ENCODE data around the gene IL6. TPM values are rescaled to one million over a fixed set of nuclear protein-coding genes. Genes with fewer than 3 reads are reported as not detected.

IL6 gene
- polyA plus RNA-seq, 2 of the 4 experiments (the other 2 are of a cell fraction) = 1.3 to 2.9 TPM

DNA sequence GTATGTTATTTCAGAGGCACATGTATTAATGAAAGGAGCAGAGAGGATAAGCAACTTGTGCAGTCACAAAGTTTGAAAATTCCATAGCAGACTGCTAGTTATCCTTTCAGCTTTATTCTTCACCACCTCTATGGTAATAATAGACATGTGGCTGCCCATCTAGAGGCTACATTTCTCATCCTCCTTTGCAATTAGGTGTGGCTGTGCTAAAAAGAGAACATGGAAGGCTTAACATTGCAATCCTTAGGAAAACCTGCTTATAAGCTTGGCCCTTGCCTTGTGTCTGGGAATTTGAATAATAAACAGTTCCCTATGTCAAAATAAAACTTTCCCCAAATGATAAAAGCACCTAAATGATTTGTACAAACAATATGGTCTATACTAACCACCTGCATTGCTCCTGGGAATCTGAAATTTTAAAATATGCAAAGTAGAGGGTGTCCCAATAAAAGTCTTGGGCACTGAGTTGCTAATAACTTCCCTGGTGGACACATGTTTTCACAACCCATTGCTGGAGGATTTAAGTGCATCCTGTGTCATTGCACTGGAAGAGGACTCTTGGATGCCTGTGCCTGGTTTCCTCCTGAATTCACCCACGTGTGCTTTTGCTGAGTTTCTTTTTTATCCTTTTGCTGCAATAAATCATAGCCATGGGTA is 30.5 kb downstream of the IL6 start:
- no peak overlapping the region for H3K4me3 ChIP-seq
- no peaks in the 10 kb centered on the region for H3K4me1 ChIP-seq
- FAIRE-seq (no peak), ATAC-seq (no peak), DNase-seq (ENCODE audit: low read depth in 1 of 2, low spot score in 1 of 2) (no peak)
- ChIA-PET POLR2A (no interaction called here), CTCF (interaction anchor here (1.6 to 3.6 kb wide), 2 partner anchors 23 to 25 kb away, joined by 3 to 14 read pairs; no protein-coding TSS in a partner anchor)
- no peaks in the 10 kb centered on the region for H3K9me3 ChIP-seq
- no peak for TF ChIP-seq PHF8 (IDR thresholded peaks at IDR 0.05; ENCODE audit: borderline replicate concordance, low read depth)
- TF ChIP-seq JUN (IDR thresholded peaks at IDR 0.05) = no peak
- no peak overlapping the region for H3K4me2 ChIP-seq
- WGBS (ENCODE audit: missing lambda C conversion rate) = 13% methylated on average over 1 of the region's 1 CpG
- H3K27ac ChIP-seq = no peak overlapping the region

DNA sequence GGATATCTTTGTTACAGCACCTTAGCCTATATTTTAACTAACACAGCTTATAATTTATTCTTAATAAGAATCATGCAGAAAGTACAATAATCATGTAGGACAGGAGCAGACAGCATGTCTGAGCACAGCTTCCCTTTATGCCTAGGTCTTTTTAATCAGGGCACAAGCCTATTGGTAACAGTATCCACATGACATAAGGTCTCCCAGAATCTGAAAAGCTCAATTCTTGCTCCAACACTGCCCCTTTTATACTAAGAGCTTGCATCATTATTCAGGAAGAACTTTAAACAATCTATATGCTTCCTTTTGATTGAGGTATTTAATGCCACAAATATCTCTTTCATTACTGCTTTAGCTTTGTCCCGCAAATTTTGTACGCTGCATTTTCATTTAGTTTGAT is 31.6 kb downstream of the IL6 start:
- CTCF ChIA-PET = interaction anchor here (0.6 to 3.6 kb wide), 4 partner anchors 24 to 35 kb away, joined by 3 to 14 read pairs (median 4); partner anchors contain the start of gene IL6
- POLR2A ChIA-PET = no interaction called here
- ATAC-seq (no peak), FAIRE-seq (no peak), DNase-seq (ENCODE audit: low read depth in 1 of 2, low spot score in 1 of 2) (no peak)
- H3K9me3 ChIP-seq = no peaks in the 10 kb centered on the region
- 98% methylated on average over 2 of the region's 2 CpGs for whole genome bisulfite sequencing (ENCODE audit: missing lambda C conversion rate)
- no peaks in the 10 kb centered on the region for H3K4me1 ChIP-seq
- H3K4me2 ChIP-seq = no peak overlapping the region
- no peak for TF ChIP-seq HOXB13 (CRISPR knock-in tag; IDR thresholded peaks at IDR 0.05; ENCODE audit: low read depth)
- H3K4me3 ChIP-seq = no peak overlapping the region
- H3K27ac ChIP-seq = no peak overlapping the region

DNA sequence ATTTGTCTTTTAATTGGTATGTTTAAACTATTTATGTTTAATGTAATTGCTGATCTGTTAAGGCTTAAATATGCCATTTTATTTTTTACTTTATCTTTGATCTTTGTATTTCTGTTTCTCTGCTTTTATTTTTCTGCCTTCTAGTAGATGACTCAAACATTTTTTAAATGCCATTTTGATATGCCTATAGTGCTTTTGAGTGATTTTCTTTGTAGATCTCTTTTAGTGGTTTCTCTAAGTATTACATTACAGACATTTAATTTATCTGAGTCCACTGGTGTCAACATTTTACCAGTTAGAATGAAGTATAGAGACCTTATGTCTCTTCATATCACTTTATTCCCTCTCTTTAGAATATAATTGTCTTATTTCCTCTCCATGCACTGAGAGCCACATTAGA is 32.7 kb downstream of the IL6 start:
- Histone ChIP-seq H3K4me1 (no peaks in the 10 kb centered on the region), H3K9me3 (no peaks in the 10 kb centered on the region), H3K27ac (no peak overlapping the region), H3K4me2 (no peak overlapping the region), H3K4me3 (no peak overlapping the region)
- FAIRE-seq (no peak), ATAC-seq (no peak), DNase-seq (ENCODE audit: low read depth in 1 of 2, low spot score in 1 of 2) (no peak)
- TF ChIP-seq BHLHE40 (IDR thresholded peaks at IDR 0.05; ENCODE audit: low read depth, low read length) (no peak), RARB (CRISPR knock-in tag; IDR thresholded peaks at IDR 0.05) (no peak), RCOR1 (IDR thresholded peaks at IDR 0.05; ENCODE audit: low read depth, low read length) (no peak), ZC3H11A (IDR thresholded peaks at IDR 0.05) (no peak), HEYL (CRISPR knock-in tag; IDR thresholded peaks at IDR 0.05) (no peak), RNF2 (IDR thresholded peaks at IDR 0.05; ENCODE audit: borderline replicate concordance, low read depth) (no peak), CBX8 (IDR thresholded peaks at IDR 0.05) (no peak), KDM1A (IDR thresholded peaks at IDR 0.05; ENCODE audit: low read depth) (no peak), EP300 (IDR thresholded peaks at IDR 0.05) (no peak), FOSB (CRISPR knock-in tag; IDR thresholded peaks at IDR 0.05) (no peak), GATA3 (IDR thresholded peaks at IDR 0.05; ENCODE audit: borderline replicate concordance) (no peak), JUN (IDR thresholded peaks at IDR 0.05) (no peak), NPAS2 (CRISPR knock-in tag; IDR thresholded peaks at IDR 0.05; ENCODE audit: borderline replicate concordance) (no peak), CHD2 (IDR thresholded peaks at IDR 0.05; ENCODE audit: low read length, partially characterized antibody) (no peak)
- TF ChIP-seq, protein P1, sequence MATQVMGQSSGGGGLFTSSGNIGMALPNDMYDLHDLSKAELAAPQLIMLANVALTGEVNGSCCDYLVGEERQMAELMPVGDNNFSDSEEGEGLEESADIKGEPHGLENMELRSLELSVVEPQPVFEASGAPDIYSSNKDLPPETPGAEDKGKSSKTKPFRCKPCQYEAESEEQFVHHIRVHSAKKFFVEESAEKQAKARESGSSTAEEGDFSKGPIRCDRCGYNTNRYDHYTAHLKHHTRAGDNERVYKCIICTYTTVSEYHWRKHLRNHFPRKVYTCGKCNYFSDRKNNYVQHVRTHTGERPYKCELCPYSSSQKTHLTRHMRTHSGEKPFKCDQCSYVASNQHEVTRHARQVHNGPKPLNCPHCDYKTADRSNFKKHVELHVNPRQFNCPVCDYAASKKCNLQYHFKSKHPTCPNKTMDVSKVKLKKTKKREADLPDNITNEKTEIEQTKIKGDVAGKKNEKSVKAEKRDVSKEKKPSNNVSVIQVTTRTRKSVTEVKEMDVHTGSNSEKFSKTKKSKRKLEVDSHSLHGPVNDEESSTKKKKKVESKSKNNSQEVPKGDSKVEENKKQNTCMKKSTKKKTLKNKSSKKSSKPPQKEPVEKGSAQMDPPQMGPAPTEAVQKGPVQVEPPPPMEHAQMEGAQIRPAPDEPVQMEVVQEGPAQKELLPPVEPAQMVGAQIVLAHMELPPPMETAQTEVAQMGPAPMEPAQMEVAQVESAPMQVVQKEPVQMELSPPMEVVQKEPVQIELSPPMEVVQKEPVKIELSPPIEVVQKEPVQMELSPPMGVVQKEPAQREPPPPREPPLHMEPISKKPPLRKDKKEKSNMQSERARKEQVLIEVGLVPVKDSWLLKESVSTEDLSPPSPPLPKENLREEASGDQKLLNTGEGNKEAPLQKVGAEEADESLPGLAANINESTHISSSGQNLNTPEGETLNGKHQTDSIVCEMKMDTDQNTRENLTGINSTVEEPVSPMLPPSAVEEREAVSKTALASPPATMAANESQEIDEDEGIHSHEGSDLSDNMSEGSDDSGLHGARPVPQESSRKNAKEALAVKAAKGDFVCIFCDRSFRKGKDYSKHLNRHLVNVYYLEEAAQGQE (IDR thresholded peaks at IDR 0.05) = no peak
- ChIA-PET POLR2A (no interaction called here), CTCF (interaction anchor here (1.3 to 3.6 kb wide), 2 partner anchors 23 to 32 kb away, joined by 4 to 14 read pairs; no protein-coding TSS in a partner anchor)

DNA sequence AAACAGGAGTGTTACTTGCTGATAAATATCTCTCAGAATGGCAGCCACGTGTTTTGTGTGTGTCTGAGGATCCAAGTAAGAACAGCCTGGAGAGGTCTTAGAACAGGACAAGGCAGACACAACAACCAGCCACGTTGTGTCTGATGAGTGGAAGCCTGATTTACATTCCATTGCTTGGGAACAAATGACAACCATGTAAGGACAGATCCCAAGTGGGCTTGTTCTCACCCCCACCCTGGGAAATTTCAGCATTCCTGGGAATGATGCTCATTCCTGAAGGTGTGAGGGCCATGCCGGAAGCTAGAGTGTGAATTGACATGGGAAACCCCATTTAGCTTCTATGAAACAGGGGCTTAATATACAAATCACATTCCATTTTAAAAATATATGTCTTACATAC is 35.9 kb downstream of the IL6 start:
- no peak for ATAC-seq
- DNase-seq (ENCODE audit: low read depth in 1 of 2, low spot score in 1 of 2) = no peak
- TF ChIP-seq, protein P2, sequence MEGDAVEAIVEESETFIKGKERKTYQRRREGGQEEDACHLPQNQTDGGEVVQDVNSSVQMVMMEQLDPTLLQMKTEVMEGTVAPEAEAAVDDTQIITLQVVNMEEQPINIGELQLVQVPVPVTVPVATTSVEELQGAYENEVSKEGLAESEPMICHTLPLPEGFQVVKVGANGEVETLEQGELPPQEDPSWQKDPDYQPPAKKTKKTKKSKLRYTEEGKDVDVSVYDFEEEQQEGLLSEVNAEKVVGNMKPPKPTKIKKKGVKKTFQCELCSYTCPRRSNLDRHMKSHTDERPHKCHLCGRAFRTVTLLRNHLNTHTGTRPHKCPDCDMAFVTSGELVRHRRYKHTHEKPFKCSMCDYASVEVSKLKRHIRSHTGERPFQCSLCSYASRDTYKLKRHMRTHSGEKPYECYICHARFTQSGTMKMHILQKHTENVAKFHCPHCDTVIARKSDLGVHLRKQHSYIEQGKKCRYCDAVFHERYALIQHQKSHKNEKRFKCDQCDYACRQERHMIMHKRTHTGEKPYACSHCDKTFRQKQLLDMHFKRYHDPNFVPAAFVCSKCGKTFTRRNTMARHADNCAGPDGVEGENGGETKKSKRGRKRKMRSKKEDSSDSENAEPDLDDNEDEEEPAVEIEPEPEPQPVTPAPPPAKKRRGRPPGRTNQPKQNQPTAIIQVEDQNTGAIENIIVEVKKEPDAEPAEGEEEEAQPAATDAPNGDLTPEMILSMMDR (IDR thresholded peaks at IDR 0.05) = no peak
- H3K9me3 ChIP-seq = no peaks in the 10 kb centered on the region
- ChIA-PET CTCF (interaction anchor here (1.1 kb wide), 1 partner anchor 22 kb away, joined by 3 read pairs; no protein-coding TSS in a partner anchor), POLR2A (no interaction called here)
- H3K4me2 ChIP-seq = no peak overlapping the region
- no peak overlapping the region for H3K27ac ChIP-seq
- no peak overlapping the region for H3K4me3 ChIP-seq
- no peak for FAIRE-seq
- 32% methylated on average over 3 of the region's 3 CpGs for WGBS (ENCODE audit: missing lambda C conversion rate)
- H3K4me1 ChIP-seq = no peaks in the 10 kb centered on the region

Measured in A549 (cell line).